Naive thymus-derived CD8-positive, alpha-beta T cell (primary cell): Measurements from ENCODE around the gene HEXIM1. TPM values are rescaled to one million over a fixed set of nuclear protein-coding genes. Genes with fewer than 3 reads are reported as not detected.

Experiments
- ATAC-seq, 2 donors: fragments of 150-1000 bp; cut with Tn5 transposase in 1 of 2; sonication (Bioruptor Pico), chemical (Tn5 transposase) in 1 of 2; 1 replicate in 1 of 2; 2 replicates in 1 of 2; pipeline ENCODE4 v1.10.0; 2021; ENCODE audit warnings: mild to moderate bottlenecking in 2 of 2, moderate library complexity in 2 of 2
- POLR2A ChIA-PET: fragments of 350-600 bp; sonication (Branson Sonifier 250); formaldehyde crosslinking; loops from one replicate; lab custom pipeline; 2021; ENCODE audit warnings: antibody characterized with exemption; lab: Charles Lee
- DNase-seq, 10 donors: peaks; one replicate each; pipeline versions ENCODE4 v3.0.0 to v3.0.0-alpha.2; 2020 to 2022
- H3K27ac Mint-ChIP-seq, 10 donors: one replicate each; pipeline ENCODE4 v1.8.0; 2020 to 2022; ENCODE audit warnings: mild to moderate bottlenecking in 10 of 10, mixed read lengths in 10 of 10, moderate library complexity in 4 of 10, inconsistent platforms in 1 of 10
- H3K27me3 Mint-ChIP-seq, 5 donors: one replicate each; pipeline ENCODE4 v1.8.0; 2021 to 2022; ENCODE audit warnings: mixed read lengths in 5 of 5
- H3K36me3 Mint-ChIP-seq, 3 donors: one replicate each; pipeline ENCODE4 v1.8.0; 2020 to 2022; ENCODE audit warnings: mixed read lengths in 3 of 3, mild to moderate bottlenecking in 2 of 3, inconsistent platforms in 1 of 3
- H3K4me1 Mint-ChIP-seq, 4 donors: one replicate each; pipeline ENCODE4 v1.8.0; 2021 to 2022; ENCODE audit warnings: mixed read lengths in 4 of 4
- H3K4me3 Mint-ChIP-seq, 10 donors: one replicate each; pipeline ENCODE4 v1.8.0; 2020 to 2022; ENCODE audit warnings: mild to moderate bottlenecking in 10 of 10, mixed read lengths in 10 of 10, moderate library complexity in 6 of 10, inconsistent platforms in 1 of 10
- H3K9me3 Mint-ChIP-seq, 9 donors: one replicate each; pipeline ENCODE4 v1.8.0; 2020 to 2022; ENCODE audit warnings: mixed read lengths in 9 of 9, mild to moderate bottlenecking in 3 of 9, inconsistent platforms in 1 of 9, moderate library complexity in 1 of 9
- polyA plus RNA-seq, 3 donors: library from polyadenylated mRNA; unstranded; fragments of 300-500 nt; fragmentation: Illumina TruSeq; gene quantifications; one replicate each; pipeline ENCODE4 v1.2.3, GENCODE V29; 2021
- total RNA-seq, 8 experiments: library from RNA in 2 of 8; stranded (reverse) in 2 of 8; gene quantifications; one replicate each; pipeline ENCODE4 v1.2.3 and lab custom pipeline; 2021 to 2026

HEXIM1 gene
- total and polyA plus RNA-seq, 5 experiments from 2014 or later = 4.9 to 35.1 (median 6.8) TPM

- no peaks in the 10 kb centered on the region for H3K9me3 Mint-ChIP-seq
- H3K27me3 Mint-ChIP-seq = no peaks in the 10 kb centered on the region
- ATAC-seq (no peak), DNase-seq (no peak)
- H3K36me3 Mint-ChIP-seq = peaks cover 0 to 13% (median 3%) of the 10 kb centered on the region in 3 donors
- H3K4me1 Mint-ChIP-seq = peaks cover 15 to 59% (median 44%) of the 10 kb centered on the region in 4 donors
- POLR2A ChIA-PET = interaction anchor here (1.1 to 9.4 kb wide), 5 partner anchors 6 to 63 kb away, joined by 3 to 676 read pairs (median 6); partner anchors contain the start of gene HEXIM1
- H3K4me3 Mint-ChIP-seq = no peak overlapping the region
- H3K27ac Mint-ChIP-seq = peak overlapping the region in 6 of 10 donors; percentile 31 to 74 (median 56)
Observed at GRCh38 chr17:45156242-45156641, 8.0 kb downstream of the HEXIM1 start.

GRCh38 chr17:45160447-45161287 is 12.4 kb downstream of the HEXIM1 start:
- no peaks in the 10 kb centered on the region for H3K27me3 Mint-ChIP-seq
- peak in 6 of 10 donors; percentile 46 to 81 (median 52) for DNase-seq
- POLR2A ChIA-PET = interaction anchor here (0.5 to 9.4 kb wide), 28 partner anchors 10 to 975 kb away, joined by 3 to 676 read pairs (median 8); partner anchors contain the start of genes ACBD4, DCAKD, FMNL1 and HEXIM1
- peak; percentile 37 to 39 for ATAC-seq
- peak overlapping the region; percentile 88 to 98 (median 95) for H3K4me3 Mint-ChIP-seq
- H3K27ac Mint-ChIP-seq = peak overlapping the region; percentile 96 to 99 (median 98)
- peaks cover 0 to 13% (median 3%) of the 10 kb centered on the region in 3 donors for H3K36me3 Mint-ChIP-seq
- H3K9me3 Mint-ChIP-seq = no peaks in the 10 kb centered on the region
- H3K4me1 Mint-ChIP-seq = peaks cover 14 to 53% (median 42%) of the 10 kb centered on the region in 4 donors

- Mint-ChIP-seq H3K27ac (peak within 1 kb of the TSS; percentile 96 to 99 (median 98)), H3K9me3 (no peaks in the 10 kb centered on the region), H3K27me3 (no peaks in the 10 kb centered on the region), H3K4me1 (peaks cover 14 to 45% (median 37%) of the 10 kb centered on the region in 4 donors), H3K4me3 (peak within 1 kb of the TSS; percentile 88 to 98 (median 95)), H3K36me3 (peaks cover 0 to 13% (median 3%) of the 10 kb centered on the region in 3 donors)
- DNase-seq = peak; percentile 91 to 100 (median 99)
- peak; percentile 93 to 95 for ATAC-seq
- POLR2A ChIA-PET = interaction anchor here (0.5 to 9.4 kb wide), 28 partner anchors 10 to 975 kb away, joined by 3 to 676 read pairs (median 8); partner anchors contain the start of genes ACBD4, DCAKD, FMNL1 and HEXIM1
Observed at GRCh38 chr17:45161288-45162024, 13.2 kb downstream of the HEXIM1 start, which contains the start of gene HEXIM2. Gene HEXIM2, plus strand, starts transcription at chr17:45161875. Its CDS starts 919 bp downstream, at chr17:45162794.

- Mint-ChIP-seq H3K27ac (peak overlapping the region in 9 of 10 donors; percentile 96 to 99 (median 98)), H3K4me1 (peaks cover 14 to 41% (median 37%) of the 10 kb centered on the region in 4 donors), H3K4me3 (peak overlapping the region; percentile 88 to 98 (median 95)), H3K36me3 (peaks cover 0 to 13% (median 3%) of the 10 kb centered on the region in 3 donors), H3K9me3 (no peaks in the 10 kb centered on the region), H3K27me3 (no peaks in the 10 kb centered on the region)
- DNase-seq (no peak), ATAC-seq (no peak)
- POLR2A ChIA-PET = interaction anchor here (0.6 to 9.4 kb wide), 25 partner anchors 10 to 1046 kb away, joined by 3 to 676 read pairs (median 11); partner anchors contain the start of genes ACBD4, DCAKD, FMNL1 and HEXIM1
Observed at GRCh38 chr17:45162025-45162687, 13.9 kb downstream of the HEXIM1 start.

- no peaks in the 10 kb centered on the region for H3K36me3 Mint-ChIP-seq
- H3K9me3 Mint-ChIP-seq = no peaks in the 10 kb centered on the region
- no peaks in the 10 kb centered on the region for H3K27me3 Mint-ChIP-seq
- POLR2A ChIA-PET = interaction anchor here (1.0 to 9.4 kb wide), 3 partner anchors 7 to 21 kb away, joined by 3 to 676 read pairs (median 100); partner anchors contain the start of gene HEXIM1
- H3K27ac Mint-ChIP-seq = peak overlapping the region in 1 of 10 donors; percentile 41
- H3K4me3 Mint-ChIP-seq = no peak overlapping the region
- H3K4me1 Mint-ChIP-seq = peaks cover 7 to 21% (median 14%) of the 10 kb centered on the region in 4 donors
- DNase-seq = no peak
- no peak for ATAC-seq
Observed at GRCh38 chr17:45164734-45165269, 16.5 kb downstream of the HEXIM1 start.

- ATAC-seq = no peak
- POLR2A ChIA-PET = interaction anchor here (4.7 to 5.8 kb wide), 2 partner anchors 8 to 19 kb away, joined by 100 to 111 read pairs; partner anchors contain the start of genes HEXIM1 and HEXIM2
- Mint-ChIP-seq H3K4me1 (peaks cover 6 to 36% (median 30%) of the 10 kb centered on the region in 4 donors), H3K4me3 (no peak overlapping the region), H3K9me3 (no peaks in the 10 kb centered on the region), H3K27ac (no peak overlapping the region), H3K27me3 (no peaks in the 10 kb centered on the region), H3K36me3 (no peaks in the 10 kb centered on the region)
- DNase-seq = no peak
Observed at GRCh38 chr17:45168991-45169752, 20.9 kb downstream of the HEXIM1 start.

- POLR2A ChIA-PET = interaction anchor here (0.9 to 5.8 kb wide), 4 partner anchors 9 to 56 kb away, joined by 3 to 111 read pairs (median 56); partner anchors contain the start of genes ACBD4, HEXIM1 and HEXIM2
- H3K4me3 Mint-ChIP-seq = peak overlapping the region in 2 of 10 donors; percentile 4 to 12
Observed at GRCh38 chr17:45170280-45170930, 22.1 kb downstream of the HEXIM1 start.

GRCh38 chr17:45170931-45171337 is 22.7 kb downstream of the HEXIM1 start:
- H3K9me3 Mint-ChIP-seq = no peaks in the 10 kb centered on the region
- peak overlapping the region in 9 of 10 donors; percentile 12 to 88 (median 39) for H3K4me3 Mint-ChIP-seq
- H3K4me1 Mint-ChIP-seq = peaks cover 6 to 32% (median 30%) of the 10 kb centered on the region in 4 donors
- no peaks in the 10 kb centered on the region for H3K36me3 Mint-ChIP-seq
- DNase-seq (no peak), ATAC-seq (no peak)
- H3K27me3 Mint-ChIP-seq = no peaks in the 10 kb centered on the region
- POLR2A ChIA-PET = interaction anchor here (0.9 to 5.8 kb wide), 5 partner anchors 10 to 57 kb away, joined by 3 to 111 read pairs (median 13); partner anchors contain the start of genes ACBD4, HEXIM1 and HEXIM2
- peak overlapping the region; percentile 72 to 97 (median 86) for H3K27ac Mint-ChIP-seq

More at GRCh38 chr17:45170280-45170930, 22.1 kb downstream of the HEXIM1 start:
- ATAC-seq = no peak
- no peaks in the 10 kb centered on the region for H3K36me3 Mint-ChIP-seq
- no peaks in the 10 kb centered on the region for H3K9me3 Mint-ChIP-seq
- no peaks in the 10 kb centered on the region for H3K27me3 Mint-ChIP-seq
- H3K4me1 Mint-ChIP-seq = peaks cover 6 to 33% (median 30%) of the 10 kb centered on the region in 4 donors
- H3K27ac Mint-ChIP-seq = peak overlapping the region; percentile 3 to 97 (median 84)
- DNase-seq = no peak

GRCh38 chr17:45171338-45172231 is 23.3 kb downstream of the HEXIM1 start:
- no peak for ATAC-seq
- POLR2A ChIA-PET = interaction anchor here (0.5 to 5.8 kb wide), 11 partner anchors 10 to 1528 kb away, joined by 3 to 111 read pairs (median 3); partner anchors contain the start of genes ACBD4, HEXIM1 and HEXIM2

More at GRCh38 chr17:45171338-45172231, 23.3 kb downstream of the HEXIM1 start:
- peak overlapping the region; percentile 81 to 98 (median 92) for H3K27ac Mint-ChIP-seq
- peak overlapping the region in 8 of 10 donors; percentile 20 to 88 (median 80) for H3K4me3 Mint-ChIP-seq
- DNase-seq = no peak
- H3K9me3 Mint-ChIP-seq = no peaks in the 10 kb centered on the region
- H3K36me3 Mint-ChIP-seq = no peaks in the 10 kb centered on the region
- H3K27me3 Mint-ChIP-seq = no peaks in the 10 kb centered on the region
- peaks cover 6 to 32% (median 30%) of the 10 kb centered on the region in 4 donors for H3K4me1 Mint-ChIP-seq
